Heart right ventricle (tissue), 16 donors: ENCODE data around the gene DLL4. TPM values are rescaled to one million over a fixed set of nuclear protein-coding genes. Genes with fewer than 3 reads are reported as not detected.
"Not testable (repeated sequence)": the region's sequence is repeated elsewhere in the genome, so short reads cannot be mapped to it uniquely, and the experiment has no call there.

ENCODE experiments used
- ATAC-seq, 8 donors: fragments of 200-7000 bp; cut with Tn5 transposase; one replicate each; pipeline ENCODE4 v1.9.1; 2020; ENCODE audit warnings: mild to moderate bottlenecking in 8 of 8, moderate library complexity in 8 of 8, moderate number of reproducible peaks in 1 of 8
- DNase-seq, 2 donors: peaks; one replicate each; pipeline ENCODE4 v3.0.0-alpha.2; 2020
- H3K27ac ChIP-seq, 10 donors: fragments of 200-600 bp; sonication (generic) in 2 of 10; one replicate each; pipeline versions ENCODE4 v1.5.0 to v1.8.0; 2020 to 2022; ENCODE audit warnings: mild to moderate bottlenecking in 3 of 10
- H3K27me3 ChIP-seq, 7 donors: fragments of 200-600 bp; one replicate each; pipeline ENCODE4 v1.8.0; 2021 to 2022; ENCODE audit warnings: mild to moderate bottlenecking in 2 of 7
- H3K36me3 ChIP-seq, 9 donors: fragments of 200-600 bp; sonication (generic) in 1 of 9; one replicate each; pipeline versions ENCODE4 v1.5.0 to v1.8.0; 2020 to 2022; ENCODE audit warnings: mild to moderate bottlenecking in 2 of 9
- H3K4me1 ChIP-seq, 9 donors: fragments of 200-600 bp; sonication (generic) in 1 of 9; one replicate each; pipeline versions ENCODE4 v1.5.0 to v1.8.0; 2020 to 2022; ENCODE audit warnings: mild to moderate bottlenecking in 4 of 9
- H3K4me3 ChIP-seq, 10 donors: fragments of 200-600 bp; sonication (generic) in 2 of 10; one replicate each; pipeline versions ENCODE4 v1.5.0 to v1.8.0; 2020 to 2022; ENCODE audit warnings: mild to moderate bottlenecking in 7 of 10, moderate library complexity in 2 of 10
- H3K9me3 ChIP-seq, 11 donors: fragments of 200-600 bp in 10 of 11; sonication (generic) in 2 of 11; one replicate each; pipeline versions ENCODE4 v1.5.0 to v1.8.0; 2013 to 2022; ENCODE audit warnings: mild to moderate bottlenecking in 2 of 11, control low read depth in 1 of 11, moderate library complexity in 1 of 11
- CTCF ChIP-seq, 9 donors: fragments of 200-600 bp; sonication (generic) in 2 of 9; IDR thresholded peaks; one replicate each; pipeline versions ENCODE4 v1.5.0 to v1.8.0; 2021 to 2022; ENCODE audit warnings: antibody characterized with exemption in 9 of 9, mild to moderate bottlenecking in 5 of 9, moderate library complexity in 1 of 9
- WGBS, 2 donors: extraction: QIAGEN DNeasy Blood & Tissue Kit; methylation state at CpG; one replicate each; pipeline ENCODE4 v1.1.7; 2013; ENCODE audit warnings: inconsistent platforms in 1 of 2; 5-methylcytosine and 5-hydroxymethylcytosine counted together
- intact Hi-C, 10 donors: fragments of 100-400 bp; cut with DNase I; formaldehyde crosslinking; loops; one replicate each; pipeline versions ENCODE4 v1.11.1 to v1.14.2; 2022
- polyA plus RNA-seq, 2 donors: library from polyadenylated mRNA; stranded (reverse); fragments of 200-250 nt; gene quantifications; one replicate each; pipeline ENCODE4 v1.2.3, GENCODE V29; 2013
- total RNA-seq, 10 donors: library from RNA; stranded (reverse); fragmentation: NEBNext Ultra II Directional in 3 of 10; extraction: Animal tissue kit (Norgen Biotek cat#: 25700) in 3 of 10; gene quantifications; one replicate each; pipeline versions ENCODE4 v1.2.1 to v1.2.4, GENCODE V29; 2021 to 2023
- donor health status: Arrhythmogenic right ventricular cardiomyopathy.
- donor health status: ischemic (EF 13 %, LVEDD 7.1; RV severe dilation, severe dysfunction).
- donor health status: healthy with polysubstance abuse.
- donor health status: DM: no; HTN: yes; CAD: no.
- donor health status: DM: no; HTN: no; CAD: no.
- donor health status: ischemic (EF 25% LVEDD 6.9; RV normal size, moderate dysfunction).
- donor health status: ischemic (EF 25% LVEDD 5.7; RV mildly dilated, moderate dysfunction).
- donor health status: healthy.
- donor health status: DM: yes; HTN: yes; CAD: no.
- donor health status: Ischemic cardiomyopathy.
- donor health status: ischemic (EF 35%, LVEDD 5.7; RV mildly dilated, moderate dysfunction).
- donor health status: nonischemic (EF 11% LVEDD 7.7; RV severe dilation, severe dysfunction).
- donor health status: DM: yes; HTN: yes; CAD: no.
- donor health status: PGD.
- donor health status: ischemic (EF 29% LVEDD 5.4; RV normal size, mild dysfunction).
- donor health status: nonischemic (EF 23%, LVEDD 6.1; RV moderate dilation, normal function).

DLL4 gene
- total and polyA plus RNA-seq, 12 donors, result 6.5 to 24.8 (median 14.0) TPM

GRCh38 chr15:40960151-40960885, 31.2 kb downstream of the DLL4 start:
- no peak for TF ChIP-seq CTCF (IDR thresholded peaks at IDR 0.05)
- Histone ChIP-seq H3K27me3 (no peaks in the 10 kb centered on the region), H3K27ac (no peak overlapping the region), H3K9me3 (no peaks in the 10 kb centered on the region), H3K4me1 (peaks cover 0 to 37% (median 15%) of the 10 kb centered on the region in 9 donors), H3K4me3 (no peak overlapping the region), H3K36me3 (no peaks in the 10 kb centered on the region)
- DNase-seq (no peak), ATAC-seq (no peak)
- intact Hi-C loops, result no loop called here
- 93 to 94% methylated on average over 16 of the region's 16 CpGs for WGBS, 2 donors

DNA sequence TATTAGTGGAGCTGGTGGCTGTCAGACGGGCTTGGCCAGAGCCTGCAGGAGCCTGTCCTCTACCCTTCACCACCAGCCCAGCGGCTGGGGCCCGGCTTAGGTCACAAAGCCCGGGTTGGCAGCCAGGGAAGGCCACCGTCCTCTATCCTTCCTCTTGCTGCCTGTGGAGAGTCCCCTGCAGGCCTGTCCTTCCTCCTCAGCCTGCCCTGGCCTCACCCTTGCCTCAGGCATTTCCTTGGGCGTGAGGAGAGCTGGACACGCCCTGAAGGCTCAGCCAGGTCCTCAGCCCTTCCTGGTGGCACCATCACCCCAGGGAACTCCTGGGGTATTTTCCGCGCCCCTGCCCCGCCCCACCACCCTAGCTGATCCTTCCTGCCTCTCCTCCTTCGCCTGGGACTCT, 31.8 kb downstream of the DLL4 start:
- no peak for TF ChIP-seq CTCF (IDR thresholded peaks at IDR 0.05)
- Histone ChIP-seq H3K27ac (no peak overlapping the region), H3K4me1 (peaks cover 1 to 35% (median 11%) of the 10 kb centered on the region in 9 donors), H3K36me3 (no peaks in the 10 kb centered on the region), H3K27me3 (no peaks in the 10 kb centered on the region), H3K4me3 (no peak overlapping the region), H3K9me3 (no peaks in the 10 kb centered on the region)
- intact Hi-C loops, result no loop called here
- ATAC-seq (no peak), DNase-seq (no peak)
- 78 to 81% methylated on average over 11 of the region's 11 CpGs for WGBS, 2 donors

DNA sequence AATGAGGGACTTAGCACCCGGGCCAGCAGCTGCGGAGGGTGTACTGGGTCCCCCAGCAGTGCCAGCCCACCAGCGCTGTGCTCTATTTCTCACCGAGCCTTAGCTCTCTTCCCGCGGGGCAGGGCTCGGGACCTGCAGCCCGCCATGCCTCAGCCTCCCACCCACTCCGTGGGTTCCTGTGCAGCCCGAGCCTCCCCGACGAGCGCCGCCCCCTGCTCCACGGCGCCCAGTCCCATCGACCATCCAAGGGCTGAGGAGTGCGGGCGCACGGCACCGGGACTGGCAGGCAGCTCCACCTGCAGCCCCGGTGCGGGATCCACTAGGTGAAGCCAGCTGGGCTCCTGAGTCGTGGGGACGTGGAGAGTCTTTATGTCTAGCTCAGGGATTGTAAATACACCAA, 32.6 kb downstream of the DLL4 start:
- H3K27ac ChIP-seq, H3K36me3 ChIP-seq, H3K4me3 ChIP-seq, H3K27me3 ChIP-seq, ATAC-seq, H3K9me3 ChIP-seq, DNase-seq, intact Hi-C loops: not testable (repeated sequence)
- 94 to 97% methylated on average over 24 to 25 of the region's 25 CpGs for WGBS, 2 donors
- peaks cover 0 to 35% (median 12%) of the 10 kb centered on the region in 9 donors for H3K4me1 ChIP-seq

GRCh38 chr15:40962317-40962716, 33.2 kb downstream of the DLL4 start:
- DNase-seq, H3K36me3 ChIP-seq, H3K27me3 ChIP-seq, intact Hi-C loops, H3K27ac ChIP-seq, H3K4me3 ChIP-seq, ATAC-seq, H3K9me3 ChIP-seq: not testable (repeated sequence)
- 96 to 97% methylated on average over 14 of the region's 14 CpGs for WGBS, 2 donors
- H3K4me1 ChIP-seq, result peaks cover 0 to 29% (median 8%) of the 10 kb centered on the region in 9 donors

DNA sequence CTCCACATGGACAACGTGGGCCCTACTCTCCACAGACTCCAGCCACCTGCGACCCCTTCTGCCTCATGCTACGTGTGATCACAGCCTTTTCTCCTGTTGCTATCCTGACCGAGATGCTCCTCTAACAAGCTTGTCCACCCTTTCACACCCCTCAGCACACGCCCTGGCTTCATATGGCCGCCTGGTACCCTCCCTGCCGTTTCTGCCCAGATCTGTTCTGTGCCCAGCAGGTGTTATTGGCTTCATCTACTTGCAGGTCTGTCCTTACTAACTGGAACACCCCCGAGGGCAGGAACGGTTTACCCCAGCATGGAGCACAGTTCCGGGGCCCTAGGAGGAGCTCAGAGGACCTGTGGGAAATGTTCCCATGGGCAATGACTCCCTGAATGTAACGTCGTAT, 34.1 kb downstream of the DLL4 start:
- no peak overlapping the region for H3K4me3 ChIP-seq
- intact Hi-C loops, result no loop called here
- no peaks in the 10 kb centered on the region for H3K36me3 ChIP-seq
- no peaks in the 10 kb centered on the region for H3K27me3 ChIP-seq
- no peak for TF ChIP-seq CTCF (IDR thresholded peaks at IDR 0.05)
- no peaks in the 10 kb centered on the region for H3K9me3 ChIP-seq
- peaks cover 0 to 20% (median 8%) of the 10 kb centered on the region in 9 donors for H3K4me1 ChIP-seq
- DNase-seq (no peak), ATAC-seq (no peak)
- 90 to 93% methylated on average over 12 of the region's 12 CpGs for WGBS, 2 donors
- no peak overlapping the region for H3K27ac ChIP-seq
